GM19099 (cell line): ENCODE measurements around the gene CEP63.

Source experiments
- POLR2A ChIP-seq: IDR thresholded peaks from 3 replicates; pipeline ENCODE4 v1.6.1; 2011; ENCODE audit warnings: low read depth; ENCODE audit not compliant: insufficient read length; ENCODE audit errors: extremely low read depth

The CEP63 gene

DNA sequence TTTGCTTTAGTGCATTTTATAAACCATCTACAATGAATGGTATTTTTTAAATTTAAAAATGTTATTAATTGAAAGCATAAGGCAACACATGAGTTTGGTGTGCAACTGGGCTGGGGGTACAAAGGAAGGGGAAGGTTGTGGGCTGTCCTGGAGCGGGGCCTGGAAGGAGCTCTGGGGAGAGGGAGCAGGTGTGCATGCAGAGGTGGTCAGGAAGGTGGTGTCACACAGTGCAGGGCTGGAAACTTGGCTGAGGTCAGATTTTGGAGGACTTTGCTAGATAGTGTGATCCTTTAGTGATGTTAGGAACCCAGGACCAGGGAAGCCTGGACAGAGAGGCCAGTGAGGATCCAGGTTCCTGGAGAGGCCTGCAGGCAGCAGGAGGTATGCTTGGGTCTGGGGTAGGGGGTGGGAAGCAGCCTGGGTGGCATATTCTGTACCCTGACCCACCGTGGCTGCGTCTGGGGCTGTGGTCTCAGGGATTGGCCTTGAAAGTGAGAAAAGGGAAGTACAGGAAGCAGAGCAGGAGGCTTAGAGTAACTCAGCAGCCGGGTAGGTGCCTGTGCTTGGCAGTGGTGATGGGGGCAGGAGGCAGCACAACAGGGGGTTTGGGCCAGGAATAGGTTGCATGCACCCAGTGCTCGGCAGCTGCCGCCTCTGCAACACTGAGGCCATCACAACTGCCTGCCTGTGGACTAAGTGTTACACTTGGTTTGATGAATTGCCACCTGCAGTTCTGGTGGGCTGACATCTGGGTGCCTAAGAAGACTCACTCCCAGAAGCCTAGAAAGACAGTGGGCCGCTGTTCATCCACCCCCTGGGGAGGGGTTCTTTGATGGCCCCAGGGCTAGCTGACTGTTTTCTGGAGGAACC, 132.0 kb downstream of the CEP63 start:
- TF ChIP-seq POLR2A = no peak

DNA sequence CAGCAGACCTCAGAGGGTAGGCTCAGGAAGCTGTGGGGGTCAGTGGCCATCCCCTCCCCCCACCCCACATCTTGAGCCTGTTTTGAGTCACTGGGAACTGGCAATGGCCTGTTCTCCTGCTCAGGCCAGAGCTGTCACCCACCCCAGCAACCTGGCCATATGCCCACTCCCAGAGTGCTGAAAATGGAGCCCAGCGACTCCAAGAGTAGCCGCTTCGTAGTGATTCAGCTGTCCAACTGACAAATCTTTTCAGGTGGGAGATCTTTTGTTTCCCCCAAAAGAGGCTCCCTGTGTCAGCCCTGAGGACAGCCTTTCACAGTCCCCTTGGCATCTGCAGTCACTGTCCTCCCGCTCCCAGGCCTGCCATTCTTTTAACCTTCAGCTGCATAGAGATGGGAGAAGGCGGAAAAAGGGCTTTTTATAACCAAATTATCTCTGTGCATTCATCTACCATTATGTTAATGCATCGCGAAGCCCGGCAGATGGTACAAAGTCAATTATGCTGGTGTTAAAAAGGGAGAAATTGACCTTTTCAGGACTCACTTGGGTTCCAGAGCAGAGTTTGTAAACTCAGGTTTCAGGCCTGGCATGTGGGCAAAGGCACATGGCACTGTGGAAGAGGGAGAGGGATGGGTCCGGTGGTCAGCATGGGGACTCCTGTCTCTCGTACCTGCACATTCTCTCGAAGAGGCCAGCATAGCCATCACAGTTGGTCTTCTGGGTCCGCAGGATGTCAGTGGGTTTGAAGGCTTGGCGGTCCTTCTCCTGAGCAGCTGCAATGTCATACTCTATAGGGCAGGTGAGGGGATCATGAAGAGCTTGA, 132.8 kb downstream of the CEP63 start:
- no peak for TF ChIP-seq POLR2A

DNA sequence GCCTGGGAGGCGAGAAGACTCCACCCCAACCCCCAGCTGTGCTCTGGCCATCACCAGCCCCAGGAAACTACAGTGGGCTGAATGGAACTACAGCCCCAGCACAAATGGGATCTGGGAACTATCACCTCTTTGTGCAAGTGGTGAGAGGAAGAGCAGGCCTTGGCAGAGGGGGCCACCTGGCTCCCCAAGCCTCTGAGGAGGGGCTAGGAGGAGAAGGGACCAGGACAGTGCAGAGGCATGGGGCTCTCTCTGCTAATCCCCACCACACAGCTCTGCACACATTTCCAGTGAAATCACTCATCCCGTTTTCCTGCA, 133.4 kb downstream of the CEP63 start:
- no peak for TF ChIP-seq POLR2A

DNA sequence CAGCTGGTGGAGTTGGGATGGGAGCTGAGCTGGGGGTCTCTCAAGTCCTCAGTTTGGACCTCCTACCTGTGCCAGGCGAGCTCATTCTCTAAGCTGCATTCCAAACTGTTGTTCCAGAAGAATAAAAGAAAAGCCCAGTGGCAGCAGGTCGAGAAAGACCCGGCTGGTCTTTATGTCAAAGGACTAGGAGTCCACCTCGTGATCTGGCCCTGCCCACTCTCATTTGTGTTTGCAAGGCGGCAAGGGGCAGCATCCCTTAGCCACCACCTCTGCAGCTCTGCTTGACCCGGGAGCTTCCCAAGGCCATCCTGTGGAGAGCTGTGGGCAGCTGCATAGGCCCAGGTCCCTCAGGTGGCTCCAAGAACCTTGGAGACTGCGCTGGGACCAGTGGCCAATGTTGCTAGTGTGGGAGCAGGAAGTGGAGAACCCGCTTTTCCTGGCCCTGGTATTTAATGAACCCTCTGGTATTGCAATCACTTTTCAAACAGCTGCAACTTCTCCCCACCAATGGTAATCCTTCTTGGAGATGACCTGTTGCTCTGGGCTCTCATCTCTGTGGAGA, 134.1 kb downstream of the CEP63 start:
- TF ChIP-seq POLR2A = no peak

DNA sequence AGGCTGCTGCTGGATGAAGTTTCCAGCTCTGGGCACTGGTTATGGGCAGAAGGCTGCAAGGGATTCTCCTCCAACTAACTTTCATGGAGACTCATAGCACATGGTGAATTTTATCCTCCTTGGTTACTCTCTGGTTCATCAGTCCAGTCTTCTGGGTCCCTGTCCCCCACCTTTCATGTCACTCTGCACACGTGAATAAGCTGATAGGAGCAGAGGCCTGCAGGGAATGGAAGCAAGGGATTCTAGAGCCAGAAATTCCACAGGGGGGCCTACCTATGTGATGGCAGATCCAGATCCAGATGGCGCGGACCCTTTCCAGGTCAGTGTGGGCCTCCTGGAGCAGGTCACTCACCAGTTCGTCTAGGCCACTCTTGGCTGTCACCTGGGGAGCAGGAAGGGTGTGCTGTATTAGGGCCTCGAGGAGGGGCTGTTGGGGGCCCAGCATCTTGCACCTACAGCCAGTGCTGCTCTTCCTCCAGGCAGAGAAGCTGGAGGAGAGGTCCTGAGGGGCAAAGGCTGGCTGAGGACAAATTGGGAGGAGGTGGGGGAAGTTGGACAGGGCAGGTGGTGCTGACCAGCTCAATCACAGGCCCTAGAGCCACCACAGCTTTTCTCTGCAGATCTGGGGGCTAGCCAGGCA, 134.7 kb downstream of the CEP63 start:
- no peak for TF ChIP-seq POLR2A

DNA sequence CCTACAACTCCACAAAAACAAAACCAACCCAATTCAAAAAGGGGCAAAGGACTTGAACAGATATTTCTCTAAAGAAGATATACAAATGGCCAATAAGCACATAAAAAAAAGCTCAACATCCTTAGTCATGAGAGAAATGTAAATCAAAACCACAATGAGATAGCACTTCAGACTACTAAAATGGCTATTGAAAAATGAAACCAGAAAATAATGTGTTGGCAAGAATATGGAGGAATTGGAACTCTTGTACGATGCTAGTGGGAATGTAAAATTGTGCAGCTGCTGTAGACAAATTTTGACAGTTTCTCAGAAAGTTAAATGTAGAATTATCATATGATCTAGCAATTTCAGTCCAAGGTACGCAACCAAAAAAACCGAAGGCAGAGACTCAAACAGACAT, 136.0 kb downstream of the CEP63 start:
- no peak for TF ChIP-seq POLR2A

DNA sequence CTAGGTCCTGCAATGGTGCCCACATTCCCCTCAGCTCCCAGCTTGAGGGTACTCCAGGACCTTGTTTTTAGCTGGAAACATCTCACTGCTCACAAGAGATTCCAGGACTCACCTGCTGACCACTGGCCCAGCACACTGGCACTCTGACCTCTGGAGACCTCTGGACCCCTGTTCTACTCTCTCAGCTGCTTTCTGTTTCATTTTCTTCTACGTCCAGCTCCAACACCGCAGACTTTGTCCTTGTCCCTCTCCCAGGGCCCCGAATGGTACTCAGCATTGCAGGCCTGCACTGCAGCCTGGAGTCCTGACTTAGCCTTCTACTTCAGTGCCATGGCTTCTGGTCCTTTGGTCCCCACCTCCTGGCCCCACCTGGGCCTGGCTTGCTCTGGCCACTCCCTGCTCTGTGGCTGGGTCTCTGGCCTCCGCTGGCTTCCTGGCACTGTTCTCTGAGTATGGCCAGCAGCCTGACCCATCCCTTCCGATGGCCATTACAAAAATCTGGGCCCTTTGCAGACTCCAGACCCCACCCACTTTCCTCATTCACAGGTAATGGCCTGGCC, 137.0 kb downstream of the CEP63 start:
- TF ChIP-seq POLR2A = no peak

DNA sequence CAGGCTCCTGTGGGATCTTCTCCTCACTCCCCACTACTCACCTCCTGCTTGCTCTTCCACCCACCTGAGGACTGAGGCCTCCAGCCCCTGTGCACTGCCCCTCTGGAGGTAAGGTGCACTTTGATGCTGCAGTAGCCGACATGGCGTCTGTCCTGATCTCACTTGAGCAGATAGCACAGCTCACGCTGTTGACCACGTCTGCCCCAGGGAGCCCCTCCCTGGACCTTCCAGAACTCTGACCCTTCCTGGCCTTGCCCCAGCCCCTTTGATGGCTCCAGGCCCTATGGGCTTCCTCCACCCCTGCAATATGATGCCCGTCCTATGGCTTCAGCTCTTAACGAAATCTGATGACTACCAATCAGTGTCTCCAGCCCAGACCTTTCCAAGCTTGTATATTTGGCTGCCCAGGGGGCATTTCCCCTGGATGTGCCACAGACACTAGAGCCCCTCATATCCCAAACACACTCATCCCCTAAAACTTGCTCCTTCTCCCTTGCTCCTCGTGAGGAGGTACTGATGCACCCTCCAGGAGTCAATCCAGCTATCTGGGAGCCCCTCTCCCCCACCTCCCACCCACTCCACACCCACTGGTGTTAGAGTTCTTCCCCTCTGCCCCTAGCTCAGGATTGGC, 137.9 kb downstream of the CEP63 start:
- TF ChIP-seq POLR2A = no peak
